B cell (primary cell): ENCODE data around the gene EHD2. TPM values are rescaled to one million over a fixed set of nuclear protein-coding genes. Genes with fewer than 3 reads are reported as not detected.

ENCODE experiments used
- ATAC-seq: fragments of 200-7000 bp; cut with Tn5 transposase; one replicate; pipeline ENCODE4 v1.10.0; 2021; ENCODE audit warnings: low read depth, mild to moderate bottlenecking, moderate number of reproducible peaks, moderate library complexity
- CTCF ChIA-PET: fragments of 350-600 bp; sonication (Branson Sonifier 250); formaldehyde crosslinking; loops from one replicate; lab custom pipeline; 2021; ENCODE audit warnings: antibody characterized with exemption, inconsistent platforms; lab: Charles Lee
- POLR2A ChIA-PET: fragments of 350-600 bp; sonication (Branson Sonifier 250); formaldehyde crosslinking; loops from one replicate; lab custom pipeline; 2021; ENCODE audit warnings: antibody characterized with exemption; lab: Charles Lee
- DNase-seq: peaks from one replicate; pipeline ENCODE4 v3.0.0; 2013
- H2AFZ ChIP-seq: 2 replicates; pipeline ENCODE4 v1.6.1; 2012; ENCODE audit warnings: mild to moderate bottlenecking, low read depth, low read length; ENCODE audit not compliant: insufficient read depth, poor library complexity, severe bottlenecking
- H3K27ac ChIP-seq, 2 donors: 1 replicate in 1 of 2; 2 replicates in 1 of 2; pipeline ENCODE4 v1.5.1; 2012 to 2013; ENCODE audit warnings: low read length in 2 of 2, mild to moderate bottlenecking in 2 of 2, moderate library complexity in 1 of 2
- H3K27me3 ChIP-seq, 4 experiments: fragments of 200-600 bp in 1 of 4; sonication (generic) in 1 of 4; replicated peaks in 1 of 4; 1 replicate in 2 of 4; 2 replicates in 2 of 4; pipeline versions ENCODE4 v1.6.1 to v1.7.0; 2013 to 2016; ENCODE audit warnings: low read length in 3 of 4, mild to moderate bottlenecking in 2 of 4, mixed read lengths in 1 of 4, moderate library complexity in 1 of 4; ENCODE audit not compliant: insufficient read depth in 4 of 4, control insufficient read depth in 3 of 4; ENCODE audit errors: control extremely low read depth in 1 of 4
- H3K36me3 ChIP-seq, 2 experiments: replicated peaks in 1 of 2; 1 replicate in 1 of 2; 2 replicates in 1 of 2; pipeline versions ENCODE4 v1.6.1 to v1.7.1; 2013; ENCODE audit warnings: low read length in 1 of 2; ENCODE audit not compliant: insufficient read depth in 2 of 2, control insufficient read depth in 1 of 2; ENCODE audit errors: control extremely low read depth in 1 of 2, extremely low read depth in 1 of 2
- H3K4me1 ChIP-seq, 2 donors: fragments of 200-600 bp in 1 of 2; sonication (generic) in 1 of 2; 1 replicate in 1 of 2; 2 replicates in 1 of 2; pipeline versions ENCODE4 v1.5.1 to v1.6.1; 2013 to 2017; ENCODE audit warnings: low read length in 2 of 2; ENCODE audit not compliant: control insufficient read depth in 2 of 2, insufficient read depth in 2 of 2
- H3K4me2 ChIP-seq: replicated peaks from 2 replicates; pipeline ENCODE3; 2012; ENCODE audit warnings: mild to moderate bottlenecking, low read depth, low read length; ENCODE audit not compliant: poor library complexity, severe bottlenecking
- H3K4me3 ChIP-seq, 5 experiments: fragments of 200-600 bp in 1 of 5; sonication (generic) in 1 of 5; 1 replicate in 3 of 5; 2 replicates in 2 of 5; pipeline versions ENCODE4 v1.5.1 to v1.7.0; 2011 to 2016; ENCODE audit warnings: low read length in 4 of 5, mild to moderate bottlenecking in 4 of 5, low read depth in 2 of 5, control low read depth in 1 of 5, moderate library complexity in 1 of 5; ENCODE audit not compliant: insufficient read depth in 1 of 5; ENCODE audit errors: control extremely low read depth in 1 of 5, extremely low read depth in 1 of 5
- H3K79me2 ChIP-seq: fragments of 200-600 bp; sonication (generic); one replicate; pipeline ENCODE4 v1.6.0; 2016; ENCODE audit warnings: low read length; ENCODE audit not compliant: control insufficient read depth, insufficient read depth
- H3K9ac ChIP-seq: fragments of 200-600 bp; sonication (generic); 2 replicates; pipeline ENCODE4 v1.6.1; 2017; ENCODE audit warnings: mild to moderate bottlenecking, low read length, moderate library complexity
- H3K9me3 ChIP-seq, 3 donors: one replicate each; pipeline versions ENCODE4 v1.6.1 to v1.7.1; 2013; ENCODE audit warnings: low read length in 2 of 3; ENCODE audit not compliant: control insufficient read depth in 2 of 3, insufficient read depth in 1 of 3; ENCODE audit errors: control extremely low read depth in 1 of 3
- H4K20me1 ChIP-seq: 2 replicates; pipeline ENCODE4 v1.6.0; 2012; ENCODE audit warnings: mild to moderate bottlenecking, low read length; ENCODE audit not compliant: insufficient read depth, control insufficient read depth, poor library complexity, severe bottlenecking
- H3K27ac Mint-ChIP-seq: one replicate; pipeline ENCODE4 v1.8.0; 2021; ENCODE audit warnings: mixed read lengths
- H3K27me3 Mint-ChIP-seq: one replicate; pipeline ENCODE4 v1.8.0; 2021; ENCODE audit warnings: mixed read lengths
- H3K4me1 Mint-ChIP-seq: one replicate; pipeline ENCODE4 v1.8.0; 2021; ENCODE audit warnings: mixed read lengths
- H3K4me3 Mint-ChIP-seq: one replicate; pipeline ENCODE4 v1.8.0; 2021; ENCODE audit warnings: mixed read lengths
- H3K9me3 Mint-ChIP-seq: one replicate; pipeline ENCODE4 v1.8.0; 2022; ENCODE audit warnings: mixed read lengths; ENCODE audit not compliant: insufficient read depth
- EZH2 ChIP-seq: IDR thresholded peaks from 2 replicates; pipeline ENCODE4 v1.6.1; 2012; ENCODE audit warnings: borderline replicate concordance, low read depth, mild to moderate bottlenecking, moderate library complexity, low read length; ENCODE audit not compliant: insufficient read depth, poor library complexity, severe bottlenecking
- WGBS: methylation state at CpG from one replicate; pipeline ENCODE4 v1.1.5; 2013; ENCODE audit warnings: missing lambda C conversion rate; ENCODE audit not compliant: insufficient coverage; 5-methylcytosine and 5-hydroxymethylcytosine counted together
- intact Hi-C: fragments of 100-400 bp; cut with micrococcal nuclease; formaldehyde crosslinking; loops from one replicate; pipeline ENCODE4 v1.10.0; 2022
- polyA plus RNA-seq: library from polyadenylated mRNA; depleted of rRNA; stranded (reverse); fragments of >200 nt; gene quantifications from 2 replicates; pipeline ENCODE4 v1.2.3, GENCODE V29; 2012
- total RNA-seq, 2 donors: library from RNA; stranded (reverse); fragments of 120-200 nt in 1 of 2; gene quantifications; 1 replicate in 1 of 2; 2 replicates in 1 of 2; pipeline versions ENCODE4 v1.2.3 to v1.2.4, GENCODE V29; 2013 to 2022
- TF ChIP-seq, protein P1 (sequence below): fragments of 200-600 bp; IDR thresholded peaks from one replicate; pipeline ENCODE4 v1.8.0; 2022; ENCODE audit warnings: antibody characterized with exemption, mild to moderate bottlenecking

Gene EHD2
- total and polyA plus RNA-seq, 2 donors (not counting 1 experiment from before 2014, with no cell fraction given), result not detected

DNA sequence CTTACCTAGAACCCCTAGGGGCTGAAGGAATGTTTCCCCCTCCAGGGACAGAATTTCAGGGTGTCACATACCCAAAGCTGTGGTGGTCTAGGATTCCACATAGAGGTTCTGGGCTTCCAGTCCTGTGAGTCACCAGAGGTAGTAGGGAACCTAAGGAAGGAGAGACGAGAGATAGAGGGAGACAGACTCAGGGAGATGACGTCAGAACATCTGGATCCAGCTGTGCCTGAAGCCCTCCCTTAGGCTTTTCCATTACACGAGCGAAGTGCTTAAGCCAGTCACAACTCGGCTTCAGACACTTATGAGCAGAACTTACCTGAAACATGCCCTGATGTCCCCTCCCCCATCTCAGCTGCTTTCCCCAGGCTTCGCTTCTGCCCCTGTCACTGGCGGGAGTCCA lies 53.4 kb downstream of the EHD2 start:
- Histone ChIP-seq H3K79me2 (no peaks in the 10 kb centered on the region), H3K27ac (no peak overlapping the region), H2AFZ (no peak overlapping the region), H3K4me3 (no peak overlapping the region), H3K27me3 (no peaks in the 10 kb centered on the region), H3K4me2 (no peak overlapping the region), H4K20me1 (no peaks in the 10 kb centered on the region), H3K9ac (no peak overlapping the region), H3K9me3 (no peaks in the 10 kb centered on the region), H3K4me1 (no peaks in the 10 kb centered on the region), H3K36me3 (no peaks in the 10 kb centered on the region)
- no peak overlapping the region for H3K4me3 Mint-ChIP-seq
- H3K4me1 Mint-ChIP-seq, result no peaks in the 10 kb centered on the region
- no peaks in the 10 kb centered on the region for H3K27me3 Mint-ChIP-seq
- H3K9me3 Mint-ChIP-seq, result no peaks in the 10 kb centered on the region
- DNase-seq (no peak), ATAC-seq (no peak)
- ChIA-PET POLR2A (no interaction called here), CTCF (interaction anchor here (0.9 to 5.8 kb wide), 2 partner anchors 9 to 23 kb away, joined by 3 to 43 read pairs; no protein-coding TSS in a partner anchor)
- TF ChIP-seq EZH2, result no peak
- TF ChIP-seq, protein P1, sequence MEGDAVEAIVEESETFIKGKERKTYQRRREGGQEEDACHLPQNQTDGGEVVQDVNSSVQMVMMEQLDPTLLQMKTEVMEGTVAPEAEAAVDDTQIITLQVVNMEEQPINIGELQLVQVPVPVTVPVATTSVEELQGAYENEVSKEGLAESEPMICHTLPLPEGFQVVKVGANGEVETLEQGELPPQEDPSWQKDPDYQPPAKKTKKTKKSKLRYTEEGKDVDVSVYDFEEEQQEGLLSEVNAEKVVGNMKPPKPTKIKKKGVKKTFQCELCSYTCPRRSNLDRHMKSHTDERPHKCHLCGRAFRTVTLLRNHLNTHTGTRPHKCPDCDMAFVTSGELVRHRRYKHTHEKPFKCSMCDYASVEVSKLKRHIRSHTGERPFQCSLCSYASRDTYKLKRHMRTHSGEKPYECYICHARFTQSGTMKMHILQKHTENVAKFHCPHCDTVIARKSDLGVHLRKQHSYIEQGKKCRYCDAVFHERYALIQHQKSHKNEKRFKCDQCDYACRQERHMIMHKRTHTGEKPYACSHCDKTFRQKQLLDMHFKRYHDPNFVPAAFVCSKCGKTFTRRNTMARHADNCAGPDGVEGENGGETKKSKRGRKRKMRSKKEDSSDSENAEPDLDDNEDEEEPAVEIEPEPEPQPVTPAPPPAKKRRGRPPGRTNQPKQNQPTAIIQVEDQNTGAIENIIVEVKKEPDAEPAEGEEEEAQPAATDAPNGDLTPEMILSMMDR, result no peak
- no peak overlapping the region for H3K27ac Mint-ChIP-seq
- intact Hi-C loops, result loop anchor here (1.0 kb wide), 1 partner anchor 22 kb away; no protein-coding TSS in a partner anchor
- 88% methylated on average over 7 of the region's 7 CpGs for WGBS

DNA sequence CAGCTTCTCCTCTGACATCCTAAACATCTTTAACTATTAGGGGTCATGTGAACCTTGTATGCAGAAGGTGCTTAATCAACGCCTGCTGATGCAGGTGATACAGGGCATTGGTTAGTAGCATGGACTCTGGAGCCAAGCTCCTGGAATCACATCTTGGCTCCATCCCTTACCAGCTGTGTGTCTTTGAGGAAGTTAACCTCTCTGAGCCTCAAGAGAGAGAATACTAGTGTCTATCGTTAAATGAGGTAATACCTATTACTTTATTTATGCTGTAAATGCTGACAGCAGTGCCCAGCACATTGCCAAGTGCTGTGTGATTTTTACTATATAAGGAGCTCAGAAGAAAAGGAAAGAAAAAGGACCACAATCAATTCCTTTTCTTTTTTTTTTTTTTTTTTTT lies 54.1 kb downstream of the EHD2 start:
- Mint-ChIP-seq H3K27ac (no peak overlapping the region), H3K27me3 (no peaks in the 10 kb centered on the region), H3K9me3 (no peaks in the 10 kb centered on the region), H3K4me1 (no peaks in the 10 kb centered on the region), H3K4me3 (no peak overlapping the region)
- no peaks in the 10 kb centered on the region for H3K4me1 ChIP-seq
- no peaks in the 10 kb centered on the region for H3K79me2 ChIP-seq
- ChIA-PET POLR2A (no interaction called here), CTCF (interaction anchor here (0.9 to 5.8 kb wide), 2 partner anchors 8 to 22 kb away, joined by 3 to 43 read pairs; no protein-coding TSS in a partner anchor)
- no peaks in the 10 kb centered on the region for H3K9me3 ChIP-seq
- no CpG with 5 or more reads among the region's 2 CpGs for WGBS
- DNase-seq, result no peak
- ATAC-seq, result no peak
- H3K36me3 ChIP-seq, result no peaks in the 10 kb centered on the region
- no peak overlapping the region for H3K4me2 ChIP-seq
- TF ChIP-seq, protein P1, result no peak
- TF ChIP-seq EZH2, result no peak
- H3K9ac ChIP-seq, result no peak overlapping the region
- no peak overlapping the region for H2AFZ ChIP-seq
- no peak overlapping the region for H3K27ac ChIP-seq
- H3K27me3 ChIP-seq, result no peaks in the 10 kb centered on the region
- no peak overlapping the region for H3K4me3 ChIP-seq
- intact Hi-C loops, result no loop called here
- no peaks in the 10 kb centered on the region for H4K20me1 ChIP-seq
